ENCODE data around the gene LYPD5.

DNA sequence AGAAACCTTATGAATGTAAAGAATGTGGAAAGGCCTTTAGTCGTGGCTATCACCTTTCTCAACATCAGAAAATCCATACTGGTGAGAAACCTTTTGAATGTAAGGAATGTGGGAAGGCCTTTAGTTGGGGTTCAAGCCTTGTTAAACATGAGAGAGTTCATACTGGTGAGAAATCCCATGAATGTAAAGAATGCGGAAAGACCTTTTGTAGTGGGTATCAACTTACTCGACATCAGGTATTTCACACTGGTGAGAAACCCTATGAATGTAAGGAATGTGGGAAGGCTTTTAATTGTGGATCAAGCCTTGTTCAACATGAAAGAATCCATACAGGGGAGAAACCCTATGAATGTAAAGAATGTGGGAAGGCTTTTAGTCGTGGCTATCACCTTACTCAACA, 45.6 kb upstream of the LYPD5 start:
- TF ChIP-seq, protein P1, sequence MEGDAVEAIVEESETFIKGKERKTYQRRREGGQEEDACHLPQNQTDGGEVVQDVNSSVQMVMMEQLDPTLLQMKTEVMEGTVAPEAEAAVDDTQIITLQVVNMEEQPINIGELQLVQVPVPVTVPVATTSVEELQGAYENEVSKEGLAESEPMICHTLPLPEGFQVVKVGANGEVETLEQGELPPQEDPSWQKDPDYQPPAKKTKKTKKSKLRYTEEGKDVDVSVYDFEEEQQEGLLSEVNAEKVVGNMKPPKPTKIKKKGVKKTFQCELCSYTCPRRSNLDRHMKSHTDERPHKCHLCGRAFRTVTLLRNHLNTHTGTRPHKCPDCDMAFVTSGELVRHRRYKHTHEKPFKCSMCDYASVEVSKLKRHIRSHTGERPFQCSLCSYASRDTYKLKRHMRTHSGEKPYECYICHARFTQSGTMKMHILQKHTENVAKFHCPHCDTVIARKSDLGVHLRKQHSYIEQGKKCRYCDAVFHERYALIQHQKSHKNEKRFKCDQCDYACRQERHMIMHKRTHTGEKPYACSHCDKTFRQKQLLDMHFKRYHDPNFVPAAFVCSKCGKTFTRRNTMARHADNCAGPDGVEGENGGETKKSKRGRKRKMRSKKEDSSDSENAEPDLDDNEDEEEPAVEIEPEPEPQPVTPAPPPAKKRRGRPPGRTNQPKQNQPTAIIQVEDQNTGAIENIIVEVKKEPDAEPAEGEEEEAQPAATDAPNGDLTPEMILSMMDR (IDR thresholded peaks at IDR 0.05), result no peak
- no peak for TF ChIP-seq POLR2A (IDR thresholded peaks at IDR 0.05)

Data from testis (tissue), 2 donors.